Stimulated activated CD4-positive, alpha-beta T cell treated with anti-CD3 and anti-CD28 coated beads, Interleukin-4, amount 100 ng/mL, for 24 hours (primary cell): ENCODE measurements around the gene SELENOF.
A peak's percentile ranks its signal among the peaks of the same experiment; 100 is the strongest.
"Not testable (repeated sequence)": the region's sequence is repeated elsewhere in the genome, so short reads cannot be mapped to it uniquely, and the experiment has no call there.

Source experiments
- DNase-seq: peaks from one replicate; pipeline ENCODE4 v3.0.0-alpha.2; 2020

The SELENOF gene

GRCh38 chr1:86854352-86854751 lies 59.6 kb downstream of the SELENOF start:
- no peak for DNase-seq

- DNase-seq: no peak
These were observed 61.0 kb downstream of the SELENOF start for GRCh38 chr1:86852782-86853408.

GRCh38 chr1:86852289-86852688 lies 61.6 kb downstream of the SELENOF start:
- DNase-seq: no peak

GRCh38 chr1:86849756-86850155 lies 64.2 kb downstream of the SELENOF start:
- DNase-seq: no peak

- DNase-seq: no peak
These were observed 65.3 kb downstream of the SELENOF start for GRCh38 chr1:86848654-86849053.

GRCh38 chr1:86846164-86846647 lies 67.7 kb downstream of the SELENOF start:
- DNase-seq: no peak

- DNase-seq: no peak
These were observed 68.4 kb downstream of the SELENOF start for GRCh38 chr1:86845514-86845913.

- DNase-seq: no peak
These were observed 72.8 kb downstream of the SELENOF start for GRCh38 chr1:86841116-86841515.

- peak; percentile 63 for DNase-seq
These were observed 80.3 kb downstream of the SELENOF start for GRCh38 chr1:86833461-86834215.

GRCh38 chr1:86832433-86832832 lies 81.5 kb downstream of the SELENOF start:
- DNase-seq: no peak

GRCh38 chr1:86829321-86829720 lies 84.6 kb downstream of the SELENOF start:
- no peak for DNase-seq

GRCh38 chr1:86828024-86828423 lies 85.9 kb downstream of the SELENOF start:
- DNase-seq: no peak

GRCh38 chr1:86826856-86827255 lies 87.1 kb downstream of the SELENOF start:
- DNase-seq: no peak

GRCh38 chr1:86825319-86825718 lies 88.6 kb downstream of the SELENOF start:
- DNase-seq: no peak

GRCh38 chr1:86823821-86824500 lies 90.0 kb downstream of the SELENOF start:
- no peak for DNase-seq

GRCh38 chr1:86823386-86823785 lies 90.5 kb downstream of the SELENOF start:
- no peak for DNase-seq

GRCh38 chr1:86822459-86822858 lies 91.5 kb downstream of the SELENOF start:
- no peak for DNase-seq

- DNase-seq: no peak
These were observed 92.0 kb downstream of the SELENOF start for GRCh38 chr1:86821956-86822355.

GRCh38 chr1:86819970-86820369 lies 94.0 kb downstream of the SELENOF start:
- not testable (repeated sequence) for DNase-seq

- DNase-seq: not testable (repeated sequence)
These were observed 96.6 kb downstream of the SELENOF start for GRCh38 chr1:86817246-86817826.

GRCh38 chr1:86814118-86814517 lies 99.8 kb downstream of the SELENOF start:
- DNase-seq: not testable (repeated sequence)
